ENCODE measurements around the gene REXO5.

Gene REXO5

DNA sequence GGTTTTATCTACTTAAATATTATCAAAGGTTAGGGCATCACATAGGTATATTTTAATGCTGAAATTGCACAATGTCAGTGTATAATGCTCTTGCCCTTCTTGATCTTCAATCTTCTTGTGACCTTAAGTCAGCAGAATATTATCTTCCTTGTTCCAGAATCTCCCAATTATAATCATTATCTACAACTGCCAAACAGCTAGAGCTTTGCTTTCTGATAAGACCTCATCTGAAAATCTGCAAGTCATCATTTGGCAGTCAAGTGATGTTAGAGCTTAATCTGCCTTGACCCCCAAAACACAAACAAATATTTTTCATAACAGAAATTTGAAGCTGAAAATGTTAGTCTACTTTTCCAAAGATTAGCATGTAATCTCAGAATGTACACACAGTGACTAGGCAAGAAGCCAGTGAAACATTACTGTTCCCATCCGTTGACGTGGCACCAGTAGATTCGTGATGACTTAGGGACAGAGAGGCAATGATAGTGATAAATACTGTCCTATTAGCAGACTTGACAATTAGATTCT, 19.8 kb downstream of the REXO5 start:
- H3K9ac ChIP-seq (ENCODE audit: low read length): no peak overlapping the region
- H3K9me3 ChIP-seq (ENCODE audit: low read length): no peaks in the 10 kb centered on the region
- peaks cover 54% of the 10 kb centered on the region for H3K36me3 ChIP-seq (ENCODE audit: insufficient read depth, low read length)
- H3K27me3 ChIP-seq (ENCODE audit: insufficient read depth, low read length): no peaks in the 10 kb centered on the region
- no peaks in the 10 kb centered on the region for H4K20me1 ChIP-seq (ENCODE audit: insufficient read depth, low read length)
- no peaks in the 10 kb centered on the region for H3K79me2 ChIP-seq (ENCODE audit: insufficient read depth, low read length)
- H3K4me2 ChIP-seq (ENCODE audit: low read length): no peak overlapping the region
- no peak overlapping the region for H2AFZ ChIP-seq (ENCODE audit: low read length)
- H3K4me1 ChIP-seq (ENCODE audit: insufficient read depth, low read length, severe bottlenecking): no peaks in the 10 kb centered on the region
- H3K4me3 ChIP-seq (ENCODE audit: low read depth, low read length, poor library complexity, severe bottlenecking): no peak overlapping the region
- H3K9me2 ChIP-seq (ENCODE audit: low read depth, low read length): no peaks in the 10 kb centered on the region
- TF ChIP-seq, protein P1, sequence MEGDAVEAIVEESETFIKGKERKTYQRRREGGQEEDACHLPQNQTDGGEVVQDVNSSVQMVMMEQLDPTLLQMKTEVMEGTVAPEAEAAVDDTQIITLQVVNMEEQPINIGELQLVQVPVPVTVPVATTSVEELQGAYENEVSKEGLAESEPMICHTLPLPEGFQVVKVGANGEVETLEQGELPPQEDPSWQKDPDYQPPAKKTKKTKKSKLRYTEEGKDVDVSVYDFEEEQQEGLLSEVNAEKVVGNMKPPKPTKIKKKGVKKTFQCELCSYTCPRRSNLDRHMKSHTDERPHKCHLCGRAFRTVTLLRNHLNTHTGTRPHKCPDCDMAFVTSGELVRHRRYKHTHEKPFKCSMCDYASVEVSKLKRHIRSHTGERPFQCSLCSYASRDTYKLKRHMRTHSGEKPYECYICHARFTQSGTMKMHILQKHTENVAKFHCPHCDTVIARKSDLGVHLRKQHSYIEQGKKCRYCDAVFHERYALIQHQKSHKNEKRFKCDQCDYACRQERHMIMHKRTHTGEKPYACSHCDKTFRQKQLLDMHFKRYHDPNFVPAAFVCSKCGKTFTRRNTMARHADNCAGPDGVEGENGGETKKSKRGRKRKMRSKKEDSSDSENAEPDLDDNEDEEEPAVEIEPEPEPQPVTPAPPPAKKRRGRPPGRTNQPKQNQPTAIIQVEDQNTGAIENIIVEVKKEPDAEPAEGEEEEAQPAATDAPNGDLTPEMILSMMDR (IDR thresholded peaks at IDR 0.05; ENCODE audit: low read length): no peak
- no peak for TF ChIP-seq EZH2 (IDR thresholded peaks at IDR 0.05; ENCODE audit: borderline replicate concordance, low read length)
- no peak overlapping the region for H3K27ac ChIP-seq (ENCODE audit: low read depth, low read length, poor library complexity, severe bottlenecking)
- H3F3A ChIP-seq (ENCODE audit: insufficient read depth, low read length): no peaks in the 10 kb centered on the region

DNA sequence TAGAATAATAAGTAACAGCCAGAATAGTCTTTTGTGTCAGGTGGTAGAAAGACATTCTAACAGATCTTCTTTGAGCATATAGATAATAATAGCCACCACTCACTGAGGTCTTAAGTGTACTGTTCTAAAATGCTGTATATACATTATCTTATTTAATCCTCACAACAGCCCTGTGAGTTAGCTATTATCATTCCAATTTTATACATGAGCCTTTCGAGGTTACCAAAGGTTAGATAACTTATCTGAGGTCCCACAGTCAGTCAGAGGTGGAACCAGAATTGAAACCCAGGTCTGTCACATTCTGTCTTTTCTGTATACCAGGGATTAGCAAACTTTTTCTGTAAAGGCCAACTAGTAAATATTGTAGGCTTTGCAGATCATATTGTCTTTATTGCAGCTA, 23.2 kb downstream of the REXO5 start:
- Histone ChIP-seq H3K9me2 (ENCODE audit: low read depth, low read length) (no peaks in the 10 kb centered on the region), H3K36me3 (ENCODE audit: insufficient read depth, low read length) (peaks cover 51% of the 10 kb centered on the region), H4K20me1 (ENCODE audit: insufficient read depth, low read length) (no peaks in the 10 kb centered on the region)

DNA sequence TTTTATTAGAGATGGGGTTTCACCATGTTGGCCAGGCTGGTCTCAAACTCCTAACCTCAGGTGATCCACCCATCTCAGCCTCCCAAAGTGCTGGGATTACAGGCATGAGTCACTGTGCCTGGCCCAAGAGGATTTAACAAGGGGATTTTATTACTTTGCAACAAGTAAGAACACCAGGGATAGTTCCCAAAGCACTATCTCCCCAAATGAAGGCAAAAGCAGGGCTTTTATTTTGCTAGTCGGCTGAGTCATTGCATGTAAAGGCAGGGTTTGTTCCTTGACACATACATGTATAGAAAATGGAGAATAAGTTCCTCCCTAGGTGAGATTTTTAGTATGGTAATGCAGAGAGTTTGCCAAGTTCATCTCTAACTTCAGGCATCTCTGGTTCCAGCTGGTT, 24.0 kb downstream of the REXO5 start:
- TF ChIP-seq, protein P1 (IDR thresholded peaks at IDR 0.05; ENCODE audit: low read length): no peak
- no peak for TF ChIP-seq EZH2 (IDR thresholded peaks at IDR 0.05; ENCODE audit: borderline replicate concordance, low read length)

More for the DNA sequence above, 23.2 kb downstream of the REXO5 start:
- H3K27me3 ChIP-seq (ENCODE audit: insufficient read depth, low read length): no peaks in the 10 kb centered on the region
- H3K27ac ChIP-seq (ENCODE audit: low read depth, low read length, poor library complexity, severe bottlenecking): no peak overlapping the region
- H3K79me2 ChIP-seq (ENCODE audit: insufficient read depth, low read length): no peaks in the 10 kb centered on the region
- no peak overlapping the region for H3K4me2 ChIP-seq (ENCODE audit: low read length)
- H2AFZ ChIP-seq (ENCODE audit: low read length): no peak overlapping the region
- no peaks in the 10 kb centered on the region for H3K9me3 ChIP-seq (ENCODE audit: low read length)
- H3K9ac ChIP-seq (ENCODE audit: low read length): no peak overlapping the region
- no peaks in the 10 kb centered on the region for H3F3A ChIP-seq (ENCODE audit: insufficient read depth, low read length)
- H3K4me1 ChIP-seq (ENCODE audit: insufficient read depth, low read length, severe bottlenecking): no peaks in the 10 kb centered on the region
- H3K4me3 ChIP-seq (ENCODE audit: low read depth, low read length, poor library complexity, severe bottlenecking): no peak overlapping the region
- TF ChIP-seq, protein P1 (IDR thresholded peaks at IDR 0.05; ENCODE audit: low read length): no peak
- TF ChIP-seq EZH2 (IDR thresholded peaks at IDR 0.05; ENCODE audit: borderline replicate concordance, low read length): no peak

More for the DNA sequence above, 24.0 kb downstream of the REXO5 start:
- Histone ChIP-seq H3K36me3 (ENCODE audit: insufficient read depth, low read length) (peaks cover 55% of the 10 kb centered on the region), H3K9me3 (ENCODE audit: low read length) (no peaks in the 10 kb centered on the region), H3K79me2 (ENCODE audit: insufficient read depth, low read length) (no peaks in the 10 kb centered on the region), H3F3A (ENCODE audit: insufficient read depth, low read length) (no peaks in the 10 kb centered on the region), H3K27me3 (ENCODE audit: insufficient read depth, low read length) (no peaks in the 10 kb centered on the region), H3K9me2 (ENCODE audit: low read depth, low read length) (no peaks in the 10 kb centered on the region), H3K4me1 (ENCODE audit: insufficient read depth, low read length, severe bottlenecking) (no peaks in the 10 kb centered on the region), H3K4me2 (ENCODE audit: low read length) (no peak overlapping the region), H4K20me1 (ENCODE audit: insufficient read depth, low read length) (no peaks in the 10 kb centered on the region), H3K9ac (ENCODE audit: low read length) (no peak overlapping the region), H2AFZ (ENCODE audit: low read length) (no peak overlapping the region), H3K27ac (ENCODE audit: low read depth, low read length, poor library complexity, severe bottlenecking) (no peak overlapping the region), H3K4me3 (ENCODE audit: low read depth, low read length, poor library complexity, severe bottlenecking) (no peak overlapping the region)
